ENCODE data around the gene ASB15. TPM values are rescaled to one million over a fixed set of nuclear protein-coding genes. Genes with fewer than 3 reads are reported as not detected.

ASB15 gene
- total and polyA plus RNA-seq, 2 of the 8 experiments (the other 6 are each of a cell fraction or from before 2014, with no cell fraction given), result not detected

- no peaks in the 10 kb centered on the region for H4K20me1 ChIP-seq (replicated peaks in 1 of 2; ENCODE audit: control insufficient read depth in 1 of 2, insufficient read depth in 2 of 2, low read length in 2 of 2)
- TF ChIP-seq FOSL1 (IDR thresholded peaks at IDR 0.05; ENCODE audit: insufficient read depth, low read depth, low read length), result no peak
- TF ChIP-seq BRCA1 (IDR thresholded peaks at IDR 0.05; ENCODE audit: low read depth, low read length), result no peak
- TF ChIP-seq CHD2 (IDR thresholded peaks at IDR 0.05; ENCODE audit: low read length), result no peak
- TF ChIP-seq CREB1 (IDR thresholded peaks at IDR 0.05), result no peak
- TF ChIP-seq KDM4A (IDR thresholded peaks at IDR 0.05; ENCODE audit: low read depth, low read length, severe bottlenecking), result no peak
- no peak for TF ChIP-seq SRF (IDR thresholded peaks at IDR 0.05; ENCODE audit: low read depth, low read length)
- no peak for TF ChIP-seq KDM1A (IDR thresholded peaks at IDR 0.05; ENCODE audit: borderline replicate concordance, low read length)
- no peak for TF ChIP-seq E2F6 (IDR thresholded peaks at IDR 0.05)
- no peak for TF ChIP-seq SP2 (IDR thresholded peaks at IDR 0.05; ENCODE audit: low read length)
- TF ChIP-seq SUZ12 (IDR thresholded peaks at IDR 0.05; ENCODE audit: low read length), result no peak
- TF ChIP-seq SP4 (IDR thresholded peaks at IDR 0.05; ENCODE audit: low read length), result no peak
- no peak for TF ChIP-seq RXRA (IDR thresholded peaks at IDR 0.05; ENCODE audit: insufficient read depth, low read depth, low read length)
- H2BK20ac ChIP-seq (ENCODE audit: low read length), result no peak overlapping the region
- no peak overlapping the region for H3K18ac ChIP-seq (ENCODE audit: extremely low read depth, low read length)
- no peak overlapping the region for H2AFZ ChIP-seq (ENCODE audit: low read length)
- ChIA-PET CTCF (ENCODE audit: partially characterized antibody) (interaction anchor here (0.9 to 1.4 kb wide), 5 partner anchors 10 to 70 kb away, joined by 3 to 6 read pairs (median 3); no protein-coding TSS in a partner anchor), POLR2A (ENCODE audit: partially characterized antibody) (no interaction called here)
- WGBS, 2 experiments (ENCODE audit: extremely low coverage in 1 of 2, insufficient coverage in 1 of 2, insufficient read length in 1 of 2, insufficient replicate concordance in 2 of 2, low coverage in 1 of 2, low lambda C conversion rate in 2 of 2, missing lambda C conversion rate in 1 of 2), result 95 to 100% methylated on average over 1 to 7 of the region's 7 CpGs
- H3K23me2 ChIP-seq (ENCODE audit: low read depth, low read length), result no peaks in the 10 kb centered on the region
- H2BK12ac ChIP-seq (ENCODE audit: low read depth, low read length), result no peak overlapping the region
- H2BK120ac ChIP-seq (replicated peaks; ENCODE audit: low read depth, low read length), result peak overlapping the region; percentile 33
- H3K14ac ChIP-seq (ENCODE audit: insufficient read length), result no peak overlapping the region
- H3K27me3 ChIP-seq (replicated peaks in 1 of 4; ENCODE audit: control insufficient read depth in 3 of 4, extremely low read depth in 1 of 4, insufficient read depth in 3 of 4, low read length in 3 of 4), result no peaks in the 10 kb centered on the region
- H3K36me3 ChIP-seq (ENCODE audit: control insufficient read depth in 2 of 4, insufficient read depth in 4 of 4, low read length in 3 of 4), result no peaks in the 10 kb centered on the region
- no peak overlapping the region for H2BK15ac ChIP-seq (ENCODE audit: low read length)
- no peaks in the 10 kb centered on the region for H3K9me3 ChIP-seq (ENCODE audit: insufficient read depth in 2 of 2, low read depth in 1 of 2, low read length in 1 of 2)
- no peaks in the 10 kb centered on the region for H3K79me2 ChIP-seq (ENCODE audit: control insufficient read depth in 1 of 2, insufficient read depth in 2 of 2, low read length in 2 of 2)
- H3K79me1 ChIP-seq (ENCODE audit: low read depth, low read length), result no peaks in the 10 kb centered on the region
- H4K8ac ChIP-seq (ENCODE audit: extremely low read depth, insufficient read depth, low read length), result no peak overlapping the region
- DNase-seq (ENCODE audit: low read depth in 1 of 2, low spot score in 2 of 2), result no peak
- no peak overlapping the region for H3K4me2 ChIP-seq (ENCODE audit: insufficient read depth in 1 of 2, low read depth in 2 of 2, low read length in 2 of 2)
- H2BK5ac ChIP-seq (ENCODE audit: low read depth, low read length), result no peak overlapping the region
- H3K23ac ChIP-seq (ENCODE audit: insufficient read length), result no peak overlapping the region
- H4K5ac ChIP-seq (ENCODE audit: insufficient read length, low read depth, low read length), result no peak overlapping the region
- H4K91ac ChIP-seq (replicated peaks; ENCODE audit: insufficient read length, low read length), result no peak overlapping the region
- no peak overlapping the region for H3K9ac ChIP-seq (replicated peaks in 1 of 4; ENCODE audit: extremely low read depth in 1 of 4, low read depth in 3 of 4, low read length in 3 of 4)
- no peak for FAIRE-seq
- H3K4ac ChIP-seq (replicated peaks; ENCODE audit: insufficient read length, low read depth, low read length), result no peak overlapping the region
- no peak overlapping the region for H3K27ac ChIP-seq (ENCODE audit: low read depth, low read length)
- H3K56ac ChIP-seq (replicated peaks; ENCODE audit: insufficient read length, low read depth, low read length), result no peak overlapping the region
- H3K4me1 ChIP-seq (replicated peaks in 1 of 4; ENCODE audit: control insufficient read depth in 3 of 4, insufficient read depth in 4 of 4, low read length in 3 of 4), result 0 out of 7 replicates have a peak, but pooled peaks cover 0 to 3% (median 0%) of the 10 kb centered on the region in 4 experiments
- H3K4me3 ChIP-seq (ENCODE audit: extremely low read depth in 1 of 4, insufficient read depth in 2 of 4, low read depth in 3 of 4, low read length in 4 of 4), result no peak overlapping the region
- H2AK5ac ChIP-seq (ENCODE audit: low read depth, low read length), result no peak overlapping the region
Observed at GRCh38 chr7:123669485-123669884, 67.9 kb downstream of the ASB15 start.
